Measurements from ENCODE around the gene CHIC1. TPM values are rescaled to one million over a fixed set of nuclear protein-coding genes. Genes with fewer than 3 reads are reported as not detected.

CHIC1 gene
- total RNA-seq: 6.3 and 10.0 TPM in 2 replicates

DNA sequence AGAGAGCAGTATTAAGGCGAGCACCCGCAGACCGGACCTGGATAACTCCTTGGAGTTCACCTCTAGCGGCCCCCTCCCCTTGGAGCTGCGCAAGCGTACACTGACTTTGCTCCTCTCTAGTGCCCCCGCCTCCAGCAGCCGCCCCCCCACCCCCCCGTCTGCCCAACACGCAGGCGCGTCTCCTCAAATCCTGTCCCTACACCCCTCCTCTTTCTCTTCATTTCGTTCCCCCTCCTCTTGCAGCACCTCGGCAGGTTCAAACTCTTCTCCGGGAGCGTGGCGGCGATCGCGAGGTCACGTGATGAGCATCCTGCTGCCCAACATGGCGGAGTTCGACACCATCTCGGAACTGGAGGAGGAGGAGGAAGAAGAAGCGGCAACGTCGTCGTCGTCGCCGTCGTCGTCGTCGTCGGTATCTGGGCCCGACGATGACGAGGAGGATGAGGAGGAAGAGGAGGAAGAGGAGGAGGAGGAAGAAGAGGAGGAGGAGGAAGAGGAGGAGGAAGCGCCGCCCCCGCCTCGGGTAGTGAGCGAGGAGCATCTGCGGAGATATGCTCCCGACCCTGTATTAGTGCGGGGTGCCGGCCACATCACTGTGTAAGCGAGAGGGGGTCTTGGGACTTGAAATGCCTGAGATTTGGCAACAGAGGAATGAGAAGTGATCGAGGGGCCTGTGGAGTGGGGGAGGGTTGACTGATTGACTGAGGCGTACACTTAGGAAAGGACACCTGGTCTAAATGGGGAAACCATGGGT lies at the start of gene CHIC1:
TSS of gene CHIC1 (plus strand) at position 214 of the 754 bp plus-strand sequence. CDS start at position 302, 88 bp downstream.

Other genes with a start within 250 kb of the CHIC1 start
- not detected in 2 replicates for gene CDX4, start 116.1 kb upstream of the CHIC1 start, total RNA-seq